Stomach (tissue), 9 donors: ENCODE data around the gene SEMA3F. TPM values are rescaled to one million over a fixed set of nuclear protein-coding genes. Genes with fewer than 3 reads are reported as not detected.

ENCODE experiments used
- DNase-seq, 2 donors: peaks; one replicate each; pipeline versions ENCODE4 v3.0.0 to v3.0.0-alpha.2; 2013 to 2019
- H3K27ac ChIP-seq, 5 donors: fragments of 200-600 bp in 4 of 5; sonication (generic) in 4 of 5; one replicate each; pipeline ENCODE4 v1.5.1; 2013 to 2019; ENCODE audit warnings: mild to moderate bottlenecking in 1 of 5, moderate library complexity in 1 of 5
- H3K27me3 ChIP-seq, 3 donors: fragments of 200-600 bp; sonication (generic); one replicate each; pipeline ENCODE4 v1.5.1; 2017 to 2019; ENCODE audit warnings: mixed run types in 1 of 3
- H3K36me3 ChIP-seq, 4 donors: fragments of 200-600 bp; sonication (generic); 1 replicate in 3 of 4; 2 replicates in 1 of 4; pipeline ENCODE4 v1.5.1; 2016 to 2019
- H3K4me1 ChIP-seq, 4 donors: fragments of 200-600 bp; sonication (generic); one replicate each; pipeline ENCODE4 v1.5.1; 2016 to 2019
- H3K4me3 ChIP-seq, 4 donors: fragments of 200-600 bp; sonication (generic) in 3 of 4; one replicate each; pipeline ENCODE4 v1.5.1; 2016 to 2019; ENCODE audit warnings: mild to moderate bottlenecking in 1 of 4
- H3K9me3 ChIP-seq, 4 donors: fragments of 200-600 bp; sonication (generic); one replicate each; pipeline ENCODE4 v1.5.1; 2016 to 2019
- EP300 ChIP-seq: sonication (generic); formaldehyde crosslinking; IDR thresholded peaks from one replicate; pipeline ENCODE4 v1.6.1; 2017; ENCODE audit warnings: antibody characterized with exemption
- POLR2A ChIP-seq, 4 donors: fragments of 450-650 bp; IDR thresholded peaks; one replicate each; pipeline ENCODE4 v1.6.1; 2016; ENCODE audit warnings: antibody characterized with exemption in 4 of 4, control low read depth in 2 of 4, mild to moderate bottlenecking in 1 of 4, moderate library complexity in 1 of 4
- POLR2AphosphoS5 ChIP-seq, 3 donors: sonication (generic); formaldehyde crosslinking; IDR thresholded peaks; one replicate each; pipeline ENCODE4 v1.6.1; 2016; ENCODE audit warnings: antibody characterized with exemption in 3 of 3
- WGBS, 5 donors: extraction: QIAGEN DNeasy Blood & Tissue Kit in 3 of 5; methylation state at CpG; one replicate each; pipeline versions ENCODE4 v1.1.5 to v1.1.7; 2013 to 2018; 5-methylcytosine and 5-hydroxymethylcytosine counted together
- intact Hi-C: fragments of 100-400 bp; cut with DNase I; formaldehyde crosslinking; loops from one replicate; pipeline ENCODE4 v1.15.1; 2023; ENCODE audit warnings: low total_unique reads
- polyA plus RNA-seq, 3 donors: library from polyadenylated mRNA; stranded (reverse); fragments of 200-250 nt; gene quantifications; one replicate each; pipeline ENCODE4 v1.2.3, GENCODE V29; 2013
- total RNA-seq, 5 donors: library from RNA; depleted of rRNA; stranded (reverse); fragments of >200 nt; gene quantifications; one replicate each; pipeline versions ENCODE4 v1.1.0 to v1.2.3, GENCODE V29; 2014 to 2016
- TF ChIP-seq, protein P1 (sequence below), 7 experiments: fragments of 450-650 bp in 4 of 7; fragments of 200-600 bp in 3 of 7; sonication (generic) in 3 of 7; IDR thresholded peaks; one replicate each; pipeline ENCODE4 v1.5.1; 2016 to 2019; ENCODE audit warnings: antibody characterized with exemption in 7 of 7, control low read depth in 2 of 7, mild to moderate bottlenecking in 1 of 7
- donor health status: healthy with polysubstance abuse.
- donor health status: Bipolar disorder and iron deficiency.
- donor health status: healthy.

SEMA3F gene
- total and polyA plus RNA-seq, 8 donors: 8.9 to 34.5 (median 22.9) TPM

DNA sequence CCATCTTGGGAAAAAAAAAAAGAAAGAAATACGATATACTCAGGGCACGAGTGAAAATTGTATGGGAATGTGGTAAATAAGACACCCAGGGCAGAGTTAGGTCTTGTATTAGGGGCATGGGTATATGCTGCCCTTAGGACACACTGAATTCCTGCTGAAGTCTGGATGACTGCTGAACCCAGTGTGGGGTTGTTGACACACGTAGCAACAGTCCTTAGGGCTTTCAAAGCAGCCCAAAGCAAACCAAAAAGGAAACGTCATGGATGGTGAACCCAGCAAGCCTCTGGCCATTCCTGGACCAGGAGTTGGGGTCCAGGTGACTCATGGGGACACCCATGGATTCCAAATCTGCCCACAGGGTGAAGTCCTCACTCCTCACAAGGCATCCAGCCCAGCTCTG lies 27.1 kb upstream of the SEMA3F start:
- H3K36me3 ChIP-seq: no peaks in the 10 kb centered on the region
- 79 to 86% (median 84%) methylated on average over 4 of the region's 4 CpGs for WGBS, 5 donors
- no peaks in the 10 kb centered on the region for H3K27me3 ChIP-seq
- peaks cover 29 to 49% (median 41%) of the 10 kb centered on the region in 4 donors for H3K4me1 ChIP-seq
- H3K27ac ChIP-seq: no peak overlapping the region
- no peak for TF ChIP-seq POLR2AphosphoS5 (IDR thresholded peaks at IDR 0.05)
- TF ChIP-seq POLR2A (IDR thresholded peaks at IDR 0.05): no peak
- TF ChIP-seq EP300: no peak
- TF ChIP-seq, protein P1, sequence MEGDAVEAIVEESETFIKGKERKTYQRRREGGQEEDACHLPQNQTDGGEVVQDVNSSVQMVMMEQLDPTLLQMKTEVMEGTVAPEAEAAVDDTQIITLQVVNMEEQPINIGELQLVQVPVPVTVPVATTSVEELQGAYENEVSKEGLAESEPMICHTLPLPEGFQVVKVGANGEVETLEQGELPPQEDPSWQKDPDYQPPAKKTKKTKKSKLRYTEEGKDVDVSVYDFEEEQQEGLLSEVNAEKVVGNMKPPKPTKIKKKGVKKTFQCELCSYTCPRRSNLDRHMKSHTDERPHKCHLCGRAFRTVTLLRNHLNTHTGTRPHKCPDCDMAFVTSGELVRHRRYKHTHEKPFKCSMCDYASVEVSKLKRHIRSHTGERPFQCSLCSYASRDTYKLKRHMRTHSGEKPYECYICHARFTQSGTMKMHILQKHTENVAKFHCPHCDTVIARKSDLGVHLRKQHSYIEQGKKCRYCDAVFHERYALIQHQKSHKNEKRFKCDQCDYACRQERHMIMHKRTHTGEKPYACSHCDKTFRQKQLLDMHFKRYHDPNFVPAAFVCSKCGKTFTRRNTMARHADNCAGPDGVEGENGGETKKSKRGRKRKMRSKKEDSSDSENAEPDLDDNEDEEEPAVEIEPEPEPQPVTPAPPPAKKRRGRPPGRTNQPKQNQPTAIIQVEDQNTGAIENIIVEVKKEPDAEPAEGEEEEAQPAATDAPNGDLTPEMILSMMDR (IDR thresholded peaks at IDR 0.05): no peak
- intact Hi-C loops: no loop called here
- no peak for DNase-seq
- H3K4me3 ChIP-seq: no peak overlapping the region
- no peaks in the 10 kb centered on the region for H3K9me3 ChIP-seq

DNA sequence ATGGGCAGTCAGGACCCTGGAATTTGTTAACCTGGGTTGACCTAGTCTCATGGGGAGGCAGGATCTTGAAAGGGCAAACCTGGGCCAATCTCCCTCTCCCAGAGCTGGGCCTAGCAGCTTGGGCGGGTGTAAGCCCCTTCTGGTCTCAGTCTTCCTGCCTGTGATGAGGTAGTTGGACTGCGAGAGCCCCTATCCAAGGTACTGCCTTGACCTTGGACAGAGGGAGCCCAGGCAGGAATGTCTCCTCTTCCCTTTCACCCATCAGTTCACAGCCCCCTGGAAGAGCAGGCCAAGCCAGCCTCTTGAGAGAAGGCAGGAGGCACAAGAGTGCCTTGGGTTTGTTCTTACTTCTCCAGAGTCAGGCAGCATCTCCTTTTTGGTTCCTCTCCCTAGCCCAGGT lies 24.7 kb upstream of the SEMA3F start:
- Histone ChIP-seq H3K27me3 (no peaks in the 10 kb centered on the region), H3K4me1 (peaks cover 15 to 24% (median 20%) of the 10 kb centered on the region in 4 donors), H3K4me3 (no peak overlapping the region), H3K36me3 (no peaks in the 10 kb centered on the region), H3K27ac (no peak overlapping the region), H3K9me3 (no peaks in the 10 kb centered on the region)
- TF ChIP-seq EP300: no peak
- TF ChIP-seq, protein P1 (IDR thresholded peaks at IDR 0.05): no peak
- no peak for TF ChIP-seq POLR2AphosphoS5 (IDR thresholded peaks at IDR 0.05)
- TF ChIP-seq POLR2A (IDR thresholded peaks at IDR 0.05): no peak
- intact Hi-C loops: no loop called here
- DNase-seq: no peak
- WGBS, 5 donors: 93 to 100% (median 97%) methylated on average over 1 to 2 of the region's 2 CpGs

DNA sequence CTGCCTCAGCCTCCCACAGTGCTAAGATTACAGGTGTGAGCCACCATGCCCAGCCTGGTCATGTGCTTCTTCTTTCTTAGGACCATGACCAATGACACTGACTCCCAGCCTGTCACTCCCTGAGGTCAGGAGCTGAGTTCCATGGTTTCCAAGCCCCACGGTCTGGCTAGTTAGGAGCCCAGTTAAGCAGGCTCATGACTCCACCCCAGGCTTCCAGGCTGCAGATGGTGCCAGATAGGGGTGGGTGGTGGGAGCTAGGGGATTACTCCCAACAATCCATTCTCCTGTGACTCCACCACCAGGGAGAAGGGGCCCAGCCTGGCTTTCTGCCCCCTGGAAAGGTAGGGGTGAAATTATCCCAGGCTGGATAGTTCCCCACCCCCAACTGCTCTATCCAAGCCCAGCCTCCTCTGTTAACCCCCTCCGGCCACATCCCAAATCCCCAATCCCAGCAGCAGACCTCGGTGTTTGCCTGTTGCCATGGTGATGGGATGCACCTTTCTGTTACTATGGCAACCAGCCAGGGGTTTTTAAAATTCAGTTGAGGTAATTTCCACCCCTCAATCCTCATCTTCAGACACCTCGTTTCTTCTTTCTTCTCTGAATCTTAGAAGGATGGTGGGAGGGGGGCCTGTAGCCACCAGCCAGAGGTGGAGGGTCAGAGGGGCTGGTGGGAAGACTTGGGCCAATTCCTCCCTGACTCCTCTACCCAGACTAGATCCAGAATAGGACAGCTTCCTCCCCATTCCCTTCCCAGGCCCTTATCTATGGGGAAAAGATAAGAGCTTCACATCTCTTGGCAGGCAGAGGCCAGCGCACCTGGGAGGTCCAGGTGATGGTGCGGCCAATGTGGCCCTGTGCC lies 22.5 kb upstream of the SEMA3F start:
- TF ChIP-seq POLR2AphosphoS5 (IDR thresholded peaks at IDR 0.05) (no peak), EP300 (no peak), POLR2A (IDR thresholded peaks at IDR 0.05) (no peak)
- TF ChIP-seq, protein P1 (IDR thresholded peaks at IDR 0.05): no peak
- intact Hi-C loops: no loop called here
- 57 to 68% (median 61%) methylated on average over 6 of the region's 6 CpGs for WGBS, 5 donors

DNA sequence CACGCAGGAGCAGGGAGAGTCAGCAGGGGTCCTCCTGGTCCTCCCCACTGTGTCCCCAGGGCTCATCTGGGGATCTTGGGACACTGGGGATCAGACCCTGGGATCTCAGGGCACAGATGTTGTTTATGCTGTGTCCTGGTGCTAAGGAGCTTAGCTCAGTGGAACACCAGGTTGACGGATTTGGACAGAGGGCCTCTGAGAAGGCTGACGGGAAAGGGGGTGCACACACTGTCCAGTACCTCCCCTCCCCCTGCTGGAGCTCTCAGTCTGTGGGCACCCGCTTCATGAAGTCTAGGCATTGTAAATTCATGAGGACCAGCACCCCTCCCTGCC lies 21.9 kb upstream of the SEMA3F start:
- H3K27me3 ChIP-seq: no peaks in the 10 kb centered on the region
- no peak overlapping the region for H3K4me3 ChIP-seq
- no peaks in the 10 kb centered on the region for H3K36me3 ChIP-seq
- H3K9me3 ChIP-seq: no peaks in the 10 kb centered on the region
- no peak for DNase-seq
- no peak overlapping the region for H3K27ac ChIP-seq
- H3K4me1 ChIP-seq: peaks cover 0 to 2% (median 1%) of the 10 kb centered on the region in 4 donors
- WGBS, 5 donors: 55 to 88% (median 78%) methylated on average over 1 to 4 of the region's 4 CpGs
- intact Hi-C loops: no loop called here
- TF ChIP-seq POLR2AphosphoS5 (IDR thresholded peaks at IDR 0.05) (no peak), POLR2A (IDR thresholded peaks at IDR 0.05) (no peak), EP300 (no peak)
- TF ChIP-seq, protein P1 (IDR thresholded peaks at IDR 0.05): no peak

More for the DNA sequence above, 22.5 kb upstream of the SEMA3F start:
- Histone ChIP-seq H3K27me3 (no peaks in the 10 kb centered on the region), H3K4me3 (no peak overlapping the region), H3K4me1 (peaks cover 0 to 2% (median under 1%) of the 10 kb centered on the region in 4 donors), H3K36me3 (no peaks in the 10 kb centered on the region), H3K9me3 (no peaks in the 10 kb centered on the region), H3K27ac (no peak overlapping the region)
- no peak for DNase-seq
